ENCODE measurements around the gene NAALADL1.

- TF ChIP-seq POLR2A (IDR thresholded peaks at IDR 0.05; ENCODE audit: low read depth, low read length) (peak; percentile 97), FOS (IDR thresholded peaks at IDR 0.05; ENCODE audit: low read depth, low read length) (no peak), MXI1 (IDR thresholded peaks at IDR 0.05; ENCODE audit: borderline replicate concordance, low read depth, low read length) (peak; percentile 98), RCOR1 (IDR thresholded peaks at IDR 0.05; ENCODE audit: insufficient replicate concordance, low read length) (no peak), RAD21 (IDR thresholded peaks at IDR 0.05; ENCODE audit: low read length) (no peak; the same call in 1 of the 2 replicates), ELK1 (IDR thresholded peaks at IDR 0.05; ENCODE audit: borderline replicate concordance, low read depth, low read length) (0 out of 2 replicates have a peak, but pooled peaks have one; percentile 9), MAFK (IDR thresholded peaks at IDR 0.05; ENCODE audit: low read depth, low read length) (no peak), SMC3 (IDR thresholded peaks at IDR 0.05; ENCODE audit: low read depth, low read length) (no peak), CEBPB (IDR thresholded peaks at IDR 0.05; ENCODE audit: low read depth, low read length) (peak; percentile 36; the same call in 1 of the 2 replicates), CHD1 (IDR thresholded peaks at IDR 0.05; ENCODE audit: low read depth, low read length) (no peak), RFX5 (IDR thresholded peaks at IDR 0.05; ENCODE audit: low read depth, low read length) (no peak), BHLHE40 (IDR thresholded peaks at IDR 0.05; ENCODE audit: low read depth, low read length) (no peak)
- TF ChIP-seq, protein P1, sequence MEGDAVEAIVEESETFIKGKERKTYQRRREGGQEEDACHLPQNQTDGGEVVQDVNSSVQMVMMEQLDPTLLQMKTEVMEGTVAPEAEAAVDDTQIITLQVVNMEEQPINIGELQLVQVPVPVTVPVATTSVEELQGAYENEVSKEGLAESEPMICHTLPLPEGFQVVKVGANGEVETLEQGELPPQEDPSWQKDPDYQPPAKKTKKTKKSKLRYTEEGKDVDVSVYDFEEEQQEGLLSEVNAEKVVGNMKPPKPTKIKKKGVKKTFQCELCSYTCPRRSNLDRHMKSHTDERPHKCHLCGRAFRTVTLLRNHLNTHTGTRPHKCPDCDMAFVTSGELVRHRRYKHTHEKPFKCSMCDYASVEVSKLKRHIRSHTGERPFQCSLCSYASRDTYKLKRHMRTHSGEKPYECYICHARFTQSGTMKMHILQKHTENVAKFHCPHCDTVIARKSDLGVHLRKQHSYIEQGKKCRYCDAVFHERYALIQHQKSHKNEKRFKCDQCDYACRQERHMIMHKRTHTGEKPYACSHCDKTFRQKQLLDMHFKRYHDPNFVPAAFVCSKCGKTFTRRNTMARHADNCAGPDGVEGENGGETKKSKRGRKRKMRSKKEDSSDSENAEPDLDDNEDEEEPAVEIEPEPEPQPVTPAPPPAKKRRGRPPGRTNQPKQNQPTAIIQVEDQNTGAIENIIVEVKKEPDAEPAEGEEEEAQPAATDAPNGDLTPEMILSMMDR (conservative IDR thresholded peaks at IDR 0.05; ENCODE audit: low read depth, low read length), result 0 out of 2 replicates have a peak, but pooled peaks have one; percentile 1
- TF ChIP-seq, protein P2, sequence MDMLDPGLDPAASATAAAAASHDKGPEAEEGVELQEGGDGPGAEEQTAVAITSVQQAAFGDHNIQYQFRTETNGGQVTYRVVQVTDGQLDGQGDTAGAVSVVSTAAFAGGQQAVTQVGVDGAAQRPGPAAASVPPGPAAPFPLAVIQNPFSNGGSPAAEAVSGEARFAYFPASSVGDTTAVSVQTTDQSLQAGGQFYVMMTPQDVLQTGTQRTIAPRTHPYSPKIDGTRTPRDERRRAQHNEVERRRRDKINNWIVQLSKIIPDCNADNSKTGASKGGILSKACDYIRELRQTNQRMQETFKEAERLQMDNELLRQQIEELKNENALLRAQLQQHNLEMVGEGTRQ (IDR thresholded peaks at IDR 0.05; ENCODE audit: low read depth, low read length), result peak; percentile 38; the same call in 1 of the 2 replicates
These were observed 25.7 kb upstream of the NAALADL1 start, which contains the start of the genes CDCA5 and ZFPL1 for GRCh38 chr11:65083834-65084597.
